Parathyroid adenoma (tissue), 2 donors: ENCODE measurements around the gene ADGRA1.

Source experiments
- H2AFZ ChIP-seq: fragments of 300-600 bp; sonication (generic); one replicate; pipeline ENCODE4 v1.7.0; 2017; ENCODE audit warnings: antibody characterized with exemption, mild to moderate bottlenecking
- H3K27ac ChIP-seq: fragments of 300-600 bp; sonication (generic); one replicate; pipeline ENCODE4 v1.7.0; 2017
- H3K27me3 ChIP-seq: fragments of 300-600 bp; sonication (generic); one replicate; pipeline ENCODE4 v1.7.0; 2017; ENCODE audit warnings: low read length; ENCODE audit not compliant: control insufficient read depth, insufficient read depth
- H3K36me3 ChIP-seq: fragments of 300-600 bp; sonication (generic); one replicate; pipeline ENCODE4 v1.7.0; 2017; ENCODE audit warnings: low read length; ENCODE audit not compliant: control insufficient read depth, insufficient read depth
- H3K4me1 ChIP-seq: fragments of 300-600 bp; sonication (generic); one replicate; pipeline ENCODE4 v1.7.0; 2017; ENCODE audit warnings: control low read depth
- H3K4me2 ChIP-seq: fragments of 300-600 bp; sonication (generic); one replicate; pipeline ENCODE4 v1.7.0; 2017; ENCODE audit warnings: low read length
- H3K4me3 ChIP-seq: fragments of 300-600 bp; sonication (generic); one replicate; pipeline ENCODE4 v1.7.0; 2017; ENCODE audit warnings: low read depth, low read length
- H3K79me2 ChIP-seq: fragments of 300-600 bp; sonication (generic); one replicate; pipeline ENCODE4 v1.7.0; 2017; ENCODE audit warnings: control low read depth
- H3K9ac ChIP-seq: fragments of 300-600 bp; sonication (generic); one replicate; pipeline ENCODE4 v1.7.0; 2017; ENCODE audit warnings: mild to moderate bottlenecking
- H3K9me3 ChIP-seq: fragments of 300-600 bp; sonication (generic); one replicate; pipeline ENCODE4 v1.7.0; 2017; ENCODE audit warnings: low read length; ENCODE audit not compliant: control insufficient read depth
- TF ChIP-seq, protein P1 (sequence below): fragments of 300-600 bp; sonication (generic); IDR thresholded peaks from one replicate; pipeline ENCODE4 v1.7.0; 2017; ENCODE audit warnings: antibody characterized with exemption, mild to moderate bottlenecking
- donor health status: primary hyperparathyroidism.

The ADGRA1 gene

DNA sequence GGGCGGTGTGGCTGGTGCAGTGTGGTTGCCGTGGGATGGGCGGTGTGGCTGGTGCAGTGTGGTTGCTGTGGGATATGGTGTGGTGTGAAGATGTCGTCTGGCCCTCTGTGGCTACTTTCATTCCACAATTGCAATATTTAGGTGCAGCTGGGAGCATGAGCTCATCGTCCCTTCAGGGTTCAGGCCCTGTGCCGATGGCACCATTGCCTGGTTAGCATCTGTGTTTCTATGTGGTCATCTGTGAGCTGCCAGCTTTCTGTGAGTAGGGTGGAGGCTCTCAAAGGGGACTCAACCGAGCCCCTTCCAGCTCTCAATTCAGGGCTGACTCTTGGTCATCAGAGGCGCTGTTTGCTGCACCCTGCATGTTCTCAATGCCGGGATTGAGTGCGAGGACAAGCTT, 3.6 kb downstream of the ADGRA1 start:
- no peak overlapping the region for H3K4me3 ChIP-seq
- no peaks in the 10 kb centered on the region for H3K4me1 ChIP-seq
- TF ChIP-seq, protein P1, sequence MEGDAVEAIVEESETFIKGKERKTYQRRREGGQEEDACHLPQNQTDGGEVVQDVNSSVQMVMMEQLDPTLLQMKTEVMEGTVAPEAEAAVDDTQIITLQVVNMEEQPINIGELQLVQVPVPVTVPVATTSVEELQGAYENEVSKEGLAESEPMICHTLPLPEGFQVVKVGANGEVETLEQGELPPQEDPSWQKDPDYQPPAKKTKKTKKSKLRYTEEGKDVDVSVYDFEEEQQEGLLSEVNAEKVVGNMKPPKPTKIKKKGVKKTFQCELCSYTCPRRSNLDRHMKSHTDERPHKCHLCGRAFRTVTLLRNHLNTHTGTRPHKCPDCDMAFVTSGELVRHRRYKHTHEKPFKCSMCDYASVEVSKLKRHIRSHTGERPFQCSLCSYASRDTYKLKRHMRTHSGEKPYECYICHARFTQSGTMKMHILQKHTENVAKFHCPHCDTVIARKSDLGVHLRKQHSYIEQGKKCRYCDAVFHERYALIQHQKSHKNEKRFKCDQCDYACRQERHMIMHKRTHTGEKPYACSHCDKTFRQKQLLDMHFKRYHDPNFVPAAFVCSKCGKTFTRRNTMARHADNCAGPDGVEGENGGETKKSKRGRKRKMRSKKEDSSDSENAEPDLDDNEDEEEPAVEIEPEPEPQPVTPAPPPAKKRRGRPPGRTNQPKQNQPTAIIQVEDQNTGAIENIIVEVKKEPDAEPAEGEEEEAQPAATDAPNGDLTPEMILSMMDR = no peak
- H3K9ac ChIP-seq = no peak overlapping the region
- no peak overlapping the region for H2AFZ ChIP-seq
- H3K27me3 ChIP-seq = peaks cover 8% of the 10 kb centered on the region
- H3K79me2 ChIP-seq = no peaks in the 10 kb centered on the region
- no peaks in the 10 kb centered on the region for H3K36me3 ChIP-seq
- H3K9me3 ChIP-seq = no peaks in the 10 kb centered on the region
- H3K4me2 ChIP-seq = no peak overlapping the region
- no peak overlapping the region for H3K27ac ChIP-seq

DNA sequence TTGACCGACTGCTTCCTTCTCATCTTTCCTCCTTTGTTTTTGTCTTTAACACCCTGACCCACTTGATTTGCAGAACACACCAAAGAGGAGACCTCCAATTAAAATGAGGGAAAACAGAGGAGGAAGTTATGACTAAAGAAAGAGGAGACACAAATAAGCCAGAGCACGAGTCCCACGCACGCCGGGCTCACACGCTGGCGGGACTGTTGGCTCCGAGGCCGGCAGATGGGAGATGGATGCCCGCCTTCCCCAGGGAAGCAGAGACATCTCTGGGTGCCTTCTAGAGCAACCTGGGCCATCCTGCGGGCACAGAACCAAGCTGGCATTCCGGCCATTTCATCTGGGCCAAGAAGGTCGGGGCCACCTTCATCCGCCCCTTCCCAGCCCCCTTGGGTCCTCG, 5.6 kb downstream of the ADGRA1 start:
- no peak overlapping the region for H3K27ac ChIP-seq
- H3K4me1 ChIP-seq = no peaks in the 10 kb centered on the region
- TF ChIP-seq, protein P1 = no peak

DNA sequence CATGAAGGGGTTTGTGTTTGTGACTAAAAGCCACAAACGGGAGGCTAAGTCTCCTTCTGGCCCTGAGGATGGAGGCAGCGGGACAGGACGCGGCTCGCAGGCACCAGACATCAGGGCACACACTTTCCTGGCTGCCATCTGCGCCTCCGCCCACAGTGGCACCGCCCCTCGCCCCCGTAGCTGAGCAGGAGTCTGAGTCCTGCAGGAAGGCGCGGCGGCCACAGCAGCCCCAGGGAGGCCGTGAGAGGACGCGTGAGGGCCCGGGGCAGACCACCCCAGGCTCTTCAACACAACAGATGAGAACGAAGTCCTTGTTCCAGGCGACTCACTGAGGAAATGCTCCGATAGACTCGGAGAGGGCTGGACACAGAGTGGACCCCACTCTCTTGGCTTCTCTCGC, 6.6 kb downstream of the ADGRA1 start:
- no peak overlapping the region for H3K27ac ChIP-seq
- H3K36me3 ChIP-seq = no peaks in the 10 kb centered on the region
- no peaks in the 10 kb centered on the region for H3K9me3 ChIP-seq
- H2AFZ ChIP-seq = no peak overlapping the region
- no peaks in the 10 kb centered on the region for H3K4me1 ChIP-seq
- no peaks in the 10 kb centered on the region for H3K79me2 ChIP-seq
- H3K9ac ChIP-seq = no peak overlapping the region
- TF ChIP-seq, protein P1 = no peak
- H3K4me3 ChIP-seq = no peak overlapping the region
- no peaks in the 10 kb centered on the region for H3K27me3 ChIP-seq
- H3K4me2 ChIP-seq = no peak overlapping the region

More for the DNA sequence above, 5.6 kb downstream of the ADGRA1 start:
- Histone ChIP-seq H3K9me3 (no peaks in the 10 kb centered on the region), H2AFZ (no peak overlapping the region), H3K9ac (no peak overlapping the region), H3K27me3 (no peaks in the 10 kb centered on the region), H3K4me2 (no peak overlapping the region), H3K36me3 (no peaks in the 10 kb centered on the region), H3K4me3 (no peak overlapping the region), H3K79me2 (no peaks in the 10 kb centered on the region)

DNA sequence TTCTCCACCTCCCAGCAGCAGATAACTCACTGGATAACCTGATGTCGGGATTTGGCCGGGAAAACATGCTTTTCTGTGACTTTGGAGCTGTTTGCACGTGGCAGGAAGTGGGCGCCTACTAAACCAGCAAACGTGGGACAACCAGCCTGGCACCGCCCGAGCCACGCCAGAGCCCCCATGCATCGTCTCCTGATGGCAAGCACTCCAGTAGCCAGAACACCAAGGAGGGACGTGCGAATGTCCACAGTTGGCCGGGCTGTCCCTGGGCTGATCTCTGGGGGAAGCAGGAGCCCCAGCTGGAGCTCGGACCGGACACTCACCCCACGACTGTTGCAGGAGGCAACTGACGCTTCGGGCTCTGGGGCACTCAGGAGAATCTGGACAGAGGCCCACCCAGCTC, 7.1 kb downstream of the ADGRA1 start:
- Histone ChIP-seq H3K4me3 (no peak overlapping the region), H3K27me3 (no peaks in the 10 kb centered on the region), H3K4me1 (no peaks in the 10 kb centered on the region), H3K9me3 (no peaks in the 10 kb centered on the region), H3K27ac (no peak overlapping the region), H3K79me2 (no peaks in the 10 kb centered on the region), H3K36me3 (no peaks in the 10 kb centered on the region), H3K9ac (no peak overlapping the region), H2AFZ (no peak overlapping the region), H3K4me2 (no peak overlapping the region)
- TF ChIP-seq, protein P1 = no peak

DNA sequence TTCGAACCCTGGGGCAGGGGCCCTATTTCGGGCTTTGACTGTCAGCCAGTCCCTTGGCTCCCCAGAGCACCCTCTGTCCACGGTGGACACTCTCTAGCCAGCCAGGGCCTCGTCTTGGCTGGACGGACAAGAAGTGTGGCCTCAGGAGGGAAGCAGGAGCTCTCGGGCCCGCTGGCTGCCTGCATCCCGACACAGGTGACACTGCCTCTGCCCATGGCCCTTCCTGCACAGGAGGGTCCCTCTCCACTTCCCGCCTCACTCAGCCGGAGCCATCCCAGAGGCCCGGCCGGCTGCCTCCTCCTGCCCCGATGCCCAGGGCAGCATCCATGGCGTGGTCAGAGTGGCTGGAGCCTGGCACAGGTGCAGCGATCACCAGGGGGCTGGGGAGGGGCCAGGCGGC, 7.9 kb downstream of the ADGRA1 start:
- Histone ChIP-seq H3K36me3 (no peaks in the 10 kb centered on the region), H3K4me1 (no peaks in the 10 kb centered on the region), H3K9me3 (no peaks in the 10 kb centered on the region), H3K27ac (no peak overlapping the region), H3K9ac (no peak overlapping the region), H3K4me2 (no peak overlapping the region), H3K4me3 (no peak overlapping the region), H3K79me2 (no peaks in the 10 kb centered on the region), H2AFZ (no peak overlapping the region), H3K27me3 (no peaks in the 10 kb centered on the region)
- TF ChIP-seq, protein P1 = no peak
